HPDE6-E6E7 (cell line): Measurements from ENCODE around the gene SYNE2.
A peak's percentile ranks its signal among the peaks of the same experiment; 100 is the strongest.

ENCODE experiments used
- DNase-seq: peaks from one replicate; pipeline ENCODE4 v3.0.0; 2011; ENCODE audit warnings: missing footprints; ENCODE audit errors: extremely low spot score

The SYNE2 gene

DNA sequence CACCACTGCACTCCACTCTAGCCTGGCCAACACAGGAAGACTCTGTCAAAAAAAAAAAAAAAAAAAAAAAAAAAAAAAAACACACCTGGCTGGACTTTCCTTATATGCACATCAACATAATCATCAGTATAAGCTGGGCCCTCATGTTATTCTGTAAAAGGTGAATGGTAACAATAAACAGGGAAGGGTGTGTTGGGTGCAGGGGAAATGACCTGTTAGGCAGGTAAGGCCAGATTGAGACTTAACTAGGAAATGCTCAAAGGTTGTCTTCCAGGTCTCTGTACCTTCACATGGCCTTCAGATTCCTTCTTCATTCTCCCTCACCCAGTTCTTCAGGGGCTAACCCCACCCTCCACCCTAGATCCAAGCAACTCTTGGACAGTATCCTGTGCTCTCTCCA lies 393.9 kb downstream of the SYNE2 start:
- no peak for DNase-seq

DNA sequence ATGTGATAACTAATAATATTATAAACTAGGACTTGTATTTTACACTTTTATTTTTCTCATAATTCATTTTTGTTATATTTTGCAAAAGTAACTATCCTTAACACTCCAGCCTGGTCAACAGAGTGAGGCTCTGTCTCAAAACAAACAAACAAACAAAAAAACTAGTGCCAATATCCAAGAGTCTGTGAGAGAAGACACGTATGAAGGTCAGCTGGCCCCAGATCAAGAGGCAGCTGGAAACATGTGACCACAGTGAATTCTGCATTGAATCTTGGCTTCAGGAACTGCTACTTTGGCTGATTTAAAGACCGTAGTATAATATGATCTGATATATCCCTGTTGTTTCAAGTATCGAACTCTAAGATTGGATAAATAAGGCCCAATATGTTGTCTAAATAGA lies 394.4 kb downstream of the SYNE2 start:
- DNase-seq, result no peak

DNA sequence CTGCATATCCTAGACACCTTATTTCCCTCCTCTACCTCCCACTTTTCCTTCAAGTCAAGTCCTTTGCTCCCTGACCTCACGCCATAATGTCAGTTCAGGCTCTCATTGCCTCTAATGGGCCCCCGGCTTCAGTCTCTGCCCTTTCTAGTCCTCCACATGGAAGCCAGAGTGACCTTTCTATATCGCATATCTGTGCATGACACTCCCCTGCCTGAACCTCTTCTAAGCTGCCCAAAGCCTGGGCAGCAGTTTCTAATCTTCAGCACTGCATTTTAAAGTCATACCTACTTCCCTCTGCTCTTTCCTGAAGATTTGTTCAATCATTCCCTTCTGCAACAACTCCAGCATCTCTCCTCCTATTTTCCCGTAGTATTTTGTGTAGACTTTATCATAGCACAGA lies 395.9 kb downstream of the SYNE2 start:
- DNase-seq, result no peak

DNA sequence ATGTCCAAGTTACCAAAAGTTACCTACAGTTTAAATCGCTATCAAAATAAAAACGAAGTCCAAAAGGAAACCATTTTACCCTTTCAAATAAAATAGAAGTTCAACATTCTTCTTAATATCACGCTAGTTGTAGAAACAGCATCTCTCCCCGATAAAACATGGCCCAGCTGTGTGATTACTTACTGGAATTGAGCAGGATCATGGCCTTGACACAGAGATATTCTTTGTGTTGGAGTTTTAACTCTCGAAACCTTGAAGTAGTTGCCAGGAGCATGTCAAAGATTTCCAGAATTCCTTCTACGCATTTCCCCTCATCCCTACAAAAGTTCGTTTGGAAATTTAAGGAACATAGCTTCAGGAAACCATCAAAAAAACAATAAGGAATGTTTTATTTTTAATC lies 396.6 kb downstream of the SYNE2 start:
- DNase-seq, result no peak

DNA sequence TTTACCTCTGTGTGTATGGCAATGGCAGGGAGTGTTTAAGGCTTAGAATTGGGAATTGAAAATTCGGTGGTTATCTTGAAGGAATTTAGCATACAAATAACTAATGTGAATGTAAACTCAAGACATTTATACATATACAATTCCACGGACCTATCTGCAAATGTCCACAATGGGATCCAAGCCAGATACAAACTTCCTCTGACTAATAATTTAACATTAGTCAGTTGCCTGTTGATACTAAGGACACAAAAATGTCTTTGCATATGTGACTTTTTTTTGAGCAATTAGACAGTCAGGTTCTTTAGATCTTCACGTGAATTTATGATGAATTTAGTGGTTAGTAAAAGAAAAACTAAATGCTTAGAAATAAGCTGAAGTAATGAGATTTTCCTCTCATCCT lies 400.9 kb downstream of the SYNE2 start:
- DNase-seq, result peak; percentile 21

DNA sequence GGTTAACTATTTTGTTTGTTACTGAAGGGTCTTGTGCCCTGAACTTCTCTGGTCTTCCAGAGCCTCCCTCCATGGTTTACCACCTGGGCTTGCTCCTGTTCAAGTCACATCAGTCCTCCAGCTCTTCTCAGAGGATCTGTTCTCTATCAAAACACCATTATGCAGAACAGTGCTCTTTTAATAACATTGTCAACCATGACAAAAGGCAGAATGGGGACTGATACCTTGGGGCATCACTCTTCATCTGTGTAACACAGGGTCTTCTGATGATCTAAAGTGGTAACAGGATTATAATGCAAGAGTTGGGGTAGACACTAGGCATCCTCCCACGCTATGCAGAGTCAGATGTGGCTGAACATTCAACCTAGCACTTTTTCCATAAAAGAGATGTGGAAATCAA lies 403.0 kb downstream of the SYNE2 start:
- DNase-seq, result no peak

DNA sequence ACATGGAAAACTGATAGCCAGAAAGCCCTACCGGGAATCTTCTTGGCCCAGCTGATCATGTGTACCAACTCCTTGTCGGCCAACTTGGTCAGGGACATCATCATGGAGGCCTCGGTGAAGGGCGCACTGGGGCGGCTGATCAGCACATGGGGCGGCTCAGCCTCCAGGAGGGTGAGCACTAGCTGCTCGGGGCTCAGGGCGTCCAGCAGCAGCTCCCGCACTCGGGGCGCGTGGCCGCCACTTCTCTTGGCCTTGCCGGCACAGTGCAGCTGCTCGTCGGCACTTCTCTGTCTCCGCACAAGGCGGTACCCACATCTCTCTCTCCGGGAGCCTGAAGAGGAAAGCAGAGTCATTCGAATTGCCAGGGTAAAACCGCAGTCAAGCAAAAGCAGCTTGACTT lies 407.6 kb downstream of the SYNE2 start:
- DNase-seq, result no peak

DNA sequence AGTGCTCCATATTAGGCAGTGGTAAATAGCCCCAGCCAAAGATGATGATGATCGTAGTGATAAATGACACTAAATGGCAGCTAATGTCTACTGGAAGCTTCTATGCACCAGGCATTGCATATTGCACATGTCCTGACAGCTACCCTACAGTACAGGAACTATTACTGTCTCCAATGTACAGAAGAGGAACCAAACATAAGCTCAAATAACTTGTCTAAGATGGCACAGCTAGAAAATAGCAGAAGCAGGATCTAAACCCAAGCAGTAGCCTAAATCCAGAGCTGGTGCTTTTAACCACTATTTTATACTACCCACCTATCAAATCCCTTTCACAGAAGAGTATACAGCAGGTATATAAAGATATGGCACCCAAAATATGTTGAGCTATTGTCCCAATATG lies 412.4 kb downstream of the SYNE2 start:
- DNase-seq, result no peak

DNA sequence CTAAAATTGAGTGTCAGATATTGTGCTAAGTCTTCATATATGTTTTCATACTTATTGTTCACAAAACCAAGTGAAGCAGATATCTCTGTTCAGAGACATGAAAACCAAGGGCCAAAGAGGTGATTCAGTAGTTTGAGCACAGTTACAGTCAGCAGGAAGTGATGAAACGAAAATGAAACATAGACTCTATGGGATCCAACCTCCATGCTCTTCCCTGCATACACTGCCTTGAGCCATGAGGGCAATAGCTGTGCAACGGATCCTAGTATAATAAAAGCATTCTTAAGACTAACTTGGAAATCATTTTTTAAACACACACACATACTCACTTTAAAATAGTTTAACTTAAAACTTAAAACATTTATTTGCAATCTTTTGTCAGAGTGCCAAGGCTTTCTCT lies 413.4 kb downstream of the SYNE2 start:
- no peak for DNase-seq

DNA sequence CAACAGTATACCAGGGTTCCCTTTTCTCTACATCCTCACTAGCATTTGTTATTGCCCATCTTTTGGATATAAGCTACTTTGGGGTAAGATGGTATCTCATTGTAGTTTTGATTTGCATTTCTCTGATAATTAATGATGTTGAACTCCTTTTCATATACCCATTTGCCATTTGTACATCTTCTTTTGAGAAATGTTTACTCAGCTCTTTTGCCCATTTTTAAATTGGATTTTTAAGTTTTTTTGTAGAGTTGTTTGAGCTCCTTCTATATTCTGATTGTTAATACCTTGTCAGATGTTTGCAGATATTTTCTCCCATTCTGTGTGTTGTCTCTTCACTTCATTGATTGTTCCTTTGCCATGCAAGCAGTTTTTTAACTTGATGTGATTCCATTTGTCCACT lies 419.2 kb downstream of the SYNE2 start:
- DNase-seq, result no peak
